IPS DF 6.9 (cell line): ENCODE measurements around the gene APMAP.

Source experiments
- DNase-seq: peaks from one replicate; pipeline ENCODE4 v3.0.0-alpha.2; 2013; ENCODE audit warnings: low read depth, low spot score
- H3K27ac ChIP-seq: one replicate; pipeline ENCODE4 v1.5.1; 2013; ENCODE audit warnings: low read length, control low read depth
- H3K27me3 ChIP-seq: 2 replicates; pipeline ENCODE4 v1.6.1; 2013; ENCODE audit warnings: mild to moderate bottlenecking, low read length; ENCODE audit not compliant: control insufficient read depth, insufficient read depth
- H3K36me3 ChIP-seq: 2 replicates; pipeline ENCODE4 v1.6.1; 2013; ENCODE audit warnings: low read length; ENCODE audit not compliant: control insufficient read depth, insufficient read depth
- H3K4me1 ChIP-seq: 2 replicates; pipeline ENCODE4 v1.6.1; 2013; ENCODE audit warnings: low read length; ENCODE audit not compliant: control insufficient read depth, insufficient read depth
- H3K4me3 ChIP-seq: 2 replicates; pipeline ENCODE4 v1.5.1; 2013; ENCODE audit warnings: mild to moderate bottlenecking, low read length
- H3K9me3 ChIP-seq: 2 replicates; pipeline ENCODE4 v1.6.1; 2013; ENCODE audit warnings: low read length, inconsistent platforms; ENCODE audit not compliant: control insufficient read depth, insufficient read depth
- WGBS: extraction: QIAGEN DNeasy Blood & Tissue Kit; methylation state at CpG from one replicate; pipeline ENCODE4 v1.1.7; 2013; ENCODE audit warnings: mixed read lengths, missing lambda C conversion rate; ENCODE audit not compliant: insufficient read length, insufficient coverage; 5-methylcytosine and 5-hydroxymethylcytosine counted together

APMAP gene

GRCh38 chr20:24977336-24977735 is 15.2 kb downstream of the APMAP start:
- DNase-seq: no peak
- Histone ChIP-seq H3K9me3 (peaks cover 2% of the 10 kb centered on the region; the same call in 1 of the 2 replicates), H3K27ac (no peak overlapping the region), H3K4me1 (no peaks in the 10 kb centered on the region), H3K36me3 (peaks cover 13% of the 10 kb centered on the region), H3K4me3 (no peak overlapping the region), H3K27me3 (no peaks in the 10 kb centered on the region)
- WGBS: no CpG with 5 or more reads among the region's 1 CpG

- DNase-seq: no peak
These were observed 20.2 kb downstream of the APMAP start for GRCh38 chr20:24972341-24972740.

GRCh38 chr20:24971376-24972101 is 21.0 kb downstream of the APMAP start:
- DNase-seq: no peak
- H3K4me1 ChIP-seq: no peaks in the 10 kb centered on the region
- no peaks in the 10 kb centered on the region for H3K9me3 ChIP-seq
- no peak overlapping the region for H3K27ac ChIP-seq
- H3K4me3 ChIP-seq: no peak overlapping the region
- peaks cover 16% of the 10 kb centered on the region for H3K36me3 ChIP-seq
- no peaks in the 10 kb centered on the region for H3K27me3 ChIP-seq
- WGBS: no CpG with 5 or more reads among the region's 6 CpGs

More at GRCh38 chr20:24972341-24972740, 20.2 kb downstream of the APMAP start:
- Histone ChIP-seq H3K27ac (no peak overlapping the region), H3K27me3 (no peaks in the 10 kb centered on the region), H3K36me3 (peaks cover 16% of the 10 kb centered on the region), H3K4me3 (no peak overlapping the region), H3K9me3 (no peaks in the 10 kb centered on the region), H3K4me1 (no peaks in the 10 kb centered on the region)
- no CpG with 5 or more reads among the region's 2 CpGs for WGBS

GRCh38 chr20:24970754-24971153 is 21.8 kb downstream of the APMAP start:
- no peaks in the 10 kb centered on the region for H3K4me1 ChIP-seq
- peaks cover 16% of the 10 kb centered on the region for H3K36me3 ChIP-seq
- WGBS: no CpG with 5 or more reads among the region's 8 CpGs
- H3K27ac ChIP-seq: no peak overlapping the region
- H3K9me3 ChIP-seq: no peaks in the 10 kb centered on the region
- no peaks in the 10 kb centered on the region for H3K27me3 ChIP-seq
- no peak for DNase-seq
- H3K4me3 ChIP-seq: no peak overlapping the region

- Histone ChIP-seq H3K27me3 (no peaks in the 10 kb centered on the region), H3K36me3 (peaks cover 16% of the 10 kb centered on the region), H3K4me3 (no peak overlapping the region), H3K4me1 (no peaks in the 10 kb centered on the region), H3K27ac (no peak overlapping the region), H3K9me3 (no peaks in the 10 kb centered on the region)
- no peak for DNase-seq
- WGBS: no CpG with 5 or more reads among the region's 5 CpGs
These were observed 22.5 kb downstream of the APMAP start for GRCh38 chr20:24970030-24970553.

GRCh38 chr20:24969186-24970029 is 23.1 kb downstream of the APMAP start:
- H3K36me3 ChIP-seq: peaks cover 16% of the 10 kb centered on the region
- no peak overlapping the region for H3K4me3 ChIP-seq
- H3K27ac ChIP-seq: no peak overlapping the region
- DNase-seq: no peak
- H3K9me3 ChIP-seq: no peaks in the 10 kb centered on the region
- WGBS: no CpG with 5 or more reads among the region's 19 CpGs
- no peaks in the 10 kb centered on the region for H3K27me3 ChIP-seq
- no peaks in the 10 kb centered on the region for H3K4me1 ChIP-seq

GRCh38 chr20:24968278-24968800 is 24.2 kb downstream of the APMAP start:
- Histone ChIP-seq H3K36me3 (peaks cover 21% of the 10 kb centered on the region), H3K4me3 (no peak overlapping the region), H3K9me3 (no peaks in the 10 kb centered on the region), H3K4me1 (no peaks in the 10 kb centered on the region), H3K27me3 (no peaks in the 10 kb centered on the region), H3K27ac (no peak overlapping the region)
- WGBS: no CpG with 5 or more reads among the region's 5 CpGs
- no peak for DNase-seq

GRCh38 chr20:24966317-24967012 is 26.1 kb downstream of the APMAP start:
- Histone ChIP-seq H3K4me3 (no peak overlapping the region), H3K27ac (no peak overlapping the region), H3K36me3 (peaks cover 19% of the 10 kb centered on the region), H3K4me1 (no peaks in the 10 kb centered on the region), H3K9me3 (no peaks in the 10 kb centered on the region), H3K27me3 (no peaks in the 10 kb centered on the region)
- no CpG with 5 or more reads among the region's 15 CpGs for WGBS
- no peak for DNase-seq

- Histone ChIP-seq H3K36me3 (peaks cover 24% of the 10 kb centered on the region), H3K4me3 (no peak overlapping the region), H3K27ac (no peak overlapping the region), H3K9me3 (no peaks in the 10 kb centered on the region), H3K4me1 (no peaks in the 10 kb centered on the region), H3K27me3 (no peaks in the 10 kb centered on the region)
- no CpG with 5 or more reads among the region's 7 CpGs for WGBS
- DNase-seq: no peak
These were observed 27.3 kb downstream of the APMAP start for GRCh38 chr20:24965065-24965919.
